ENCODE results near the gene KIF16B. TPM values are rescaled to one million over a fixed set of nuclear protein-coding genes. Genes with fewer than 3 reads are reported as not detected.

Gene KIF16B
- total and polyA plus RNA-seq, 5 donors, result 11.4 to 20.4 (median 17.3) TPM

DNA sequence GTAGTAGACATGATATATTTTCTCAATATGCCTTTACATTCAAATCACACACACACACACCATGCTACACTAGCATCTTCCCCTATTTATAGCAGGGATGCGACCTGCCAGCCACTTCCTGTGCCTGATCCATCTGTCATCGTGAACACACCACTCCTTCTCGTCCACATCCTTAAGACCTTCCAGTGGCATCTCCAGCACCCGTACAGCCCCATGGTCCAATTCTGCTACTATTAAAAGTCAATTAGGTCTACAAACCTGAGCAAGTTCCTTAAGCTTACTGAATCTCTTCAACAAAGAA is 54.5 kb downstream of the KIF16B start:
- H3K27ac ChIP-seq (ENCODE audit: low read length), result no peak overlapping the region
- WGBS, result 76% methylated on average over 4 of the region's 4 CpGs
- DNase-seq (no peak), ATAC-seq (no peak)
- no peak overlapping the region for H3K4me3 ChIP-seq (ENCODE audit: low read length)
- no peaks in the 10 kb centered on the region for H3K27me3 ChIP-seq (ENCODE audit: control insufficient read depth, insufficient read depth)
- intact Hi-C loops (cut with DNase I), result loop anchor here in 1 of 4 donors (5.0 to 10.0 kb wide), 2 partner anchors 119 to 246 kb away; no protein-coding TSS in a partner anchor
- H3K4me1 ChIP-seq (ENCODE audit: control insufficient read depth, insufficient read depth, low read length), result no peaks in the 10 kb centered on the region
- H3K9me3 ChIP-seq (ENCODE audit: control insufficient read depth, low read length), result no peaks in the 10 kb centered on the region

DNA sequence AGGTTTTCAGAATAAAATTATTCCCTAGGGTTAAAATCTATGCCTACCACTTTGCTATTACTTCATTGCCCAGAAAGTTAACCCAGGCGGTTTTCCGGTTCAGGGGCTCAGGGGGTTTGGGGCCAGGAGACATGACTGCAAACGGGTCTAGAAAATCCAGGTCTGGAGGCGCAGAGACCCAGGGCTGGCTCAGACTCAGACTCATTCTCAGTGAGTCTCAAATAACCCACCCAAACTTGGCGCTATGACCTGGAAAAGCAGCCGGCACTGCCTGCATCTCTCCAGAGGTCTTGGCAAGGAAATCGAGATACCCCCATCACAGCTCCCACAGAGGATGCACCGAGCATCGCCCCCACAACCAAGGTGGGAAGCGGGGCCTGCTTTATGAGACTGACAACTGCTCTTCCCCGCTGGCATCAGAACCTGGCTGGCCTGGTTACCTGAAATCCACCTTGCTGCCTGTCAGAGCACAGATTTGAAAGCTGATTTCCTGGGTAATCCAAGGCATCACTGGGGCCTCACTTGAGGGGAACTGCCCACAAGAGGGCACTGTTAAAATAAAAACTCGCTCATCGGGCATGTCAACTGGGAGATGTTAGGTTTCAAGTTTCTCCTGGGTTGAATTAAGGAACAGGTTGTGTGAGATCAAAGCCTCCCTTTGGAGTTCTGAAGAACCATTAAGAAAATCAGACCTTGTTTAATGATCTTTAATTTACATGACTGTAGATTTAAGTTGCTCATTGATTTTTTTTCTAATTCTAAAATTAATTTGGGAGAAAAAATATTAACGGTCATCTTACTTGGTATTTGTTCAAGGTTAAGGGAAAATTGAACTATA is 55.1 kb downstream of the KIF16B start:
- Histone ChIP-seq H3K4me1 (ENCODE audit: control insufficient read depth, insufficient read depth, low read length) (no peaks in the 10 kb centered on the region), H3K9me3 (ENCODE audit: control insufficient read depth, low read length) (no peaks in the 10 kb centered on the region), H3K4me3 (ENCODE audit: low read length) (no peak overlapping the region), H3K27me3 (ENCODE audit: control insufficient read depth, insufficient read depth) (no peaks in the 10 kb centered on the region), H3K27ac (ENCODE audit: low read length) (no peak overlapping the region)
- ATAC-seq, result peak; percentile 52 to 75
- intact Hi-C loops (cut with DNase I), result loop anchor here in 1 of 4 donors (5.0 to 10.0 kb wide), 2 partner anchors 119 to 247 kb away; no protein-coding TSS in a partner anchor
- peak in 1 of 3 donors; percentile 37 for DNase-seq
- WGBS, result 81% methylated on average over 14 of the region's 14 CpGs

DNA sequence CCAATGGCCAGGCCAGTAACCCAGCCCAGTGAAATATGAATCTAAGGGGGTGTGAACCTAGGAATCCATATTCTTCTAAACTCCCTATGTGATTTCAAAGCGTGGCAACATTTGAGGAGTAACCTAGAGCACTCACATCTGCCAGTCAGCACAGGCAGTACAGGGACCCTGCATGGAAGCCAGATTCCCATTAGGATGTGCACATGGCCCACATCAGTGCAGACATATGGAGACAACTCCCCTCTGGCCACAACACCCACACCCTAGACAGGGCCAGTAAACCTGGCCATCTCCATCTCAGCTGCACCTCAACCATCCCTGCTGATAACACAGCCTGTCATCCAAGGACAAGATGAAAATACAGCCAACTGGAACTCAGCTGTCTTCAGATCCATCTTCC is 56.5 kb downstream of the KIF16B start:
- DNase-seq (no peak), ATAC-seq (no peak)
- H3K27me3 ChIP-seq (ENCODE audit: control insufficient read depth, insufficient read depth), result no peaks in the 10 kb centered on the region
- 92% methylated on average over 1 of the region's 1 CpG for WGBS
- no peaks in the 10 kb centered on the region for H3K4me1 ChIP-seq (ENCODE audit: control insufficient read depth, insufficient read depth, low read length)
- H3K27ac ChIP-seq (ENCODE audit: low read length), result no peak overlapping the region
- H3K9me3 ChIP-seq (ENCODE audit: control insufficient read depth, low read length), result no peaks in the 10 kb centered on the region
- intact Hi-C loops (cut with DNase I), result loop anchor here in 1 of 4 donors (5.0 to 10.0 kb wide), 2 partner anchors 121 to 248 kb away; no protein-coding TSS in a partner anchor
- H3K4me3 ChIP-seq (ENCODE audit: low read length), result no peak overlapping the region

DNA sequence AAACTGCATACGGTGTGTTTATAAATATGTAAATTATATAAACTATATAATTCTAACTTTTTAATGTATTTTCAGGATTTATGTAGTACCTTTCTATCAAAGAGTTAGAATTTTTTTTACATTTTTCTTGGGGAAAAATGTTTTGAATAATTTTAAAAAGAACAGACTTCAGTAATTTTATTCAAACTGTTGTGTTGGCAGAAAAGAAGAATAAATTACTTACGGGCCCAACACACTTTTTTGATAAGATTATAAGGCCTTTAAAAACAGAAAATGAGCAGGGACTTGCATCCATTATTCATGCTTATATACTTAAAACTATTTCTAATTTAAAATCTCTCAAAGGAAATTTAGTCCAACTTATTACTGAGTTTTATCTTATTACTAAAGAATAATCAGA is 58.2 kb downstream of the KIF16B start:
- Histone ChIP-seq H3K4me1 (ENCODE audit: control insufficient read depth, insufficient read depth, low read length) (no peaks in the 10 kb centered on the region), H3K4me3 (ENCODE audit: low read length) (no peak overlapping the region), H3K9me3 (ENCODE audit: control insufficient read depth, low read length) (no peaks in the 10 kb centered on the region), H3K27me3 (ENCODE audit: control insufficient read depth, insufficient read depth) (no peaks in the 10 kb centered on the region), H3K27ac (ENCODE audit: low read length) (no peak overlapping the region)
- WGBS, result 84% methylated on average over 2 of the region's 2 CpGs
- no peak for ATAC-seq
- no peak for DNase-seq
- intact Hi-C loops (cut with DNase I), result loop anchor here in 1 of 4 donors (5.0 to 10.0 kb wide), 2 partner anchors 122 to 250 kb away; no protein-coding TSS in a partner anchor

DNA sequence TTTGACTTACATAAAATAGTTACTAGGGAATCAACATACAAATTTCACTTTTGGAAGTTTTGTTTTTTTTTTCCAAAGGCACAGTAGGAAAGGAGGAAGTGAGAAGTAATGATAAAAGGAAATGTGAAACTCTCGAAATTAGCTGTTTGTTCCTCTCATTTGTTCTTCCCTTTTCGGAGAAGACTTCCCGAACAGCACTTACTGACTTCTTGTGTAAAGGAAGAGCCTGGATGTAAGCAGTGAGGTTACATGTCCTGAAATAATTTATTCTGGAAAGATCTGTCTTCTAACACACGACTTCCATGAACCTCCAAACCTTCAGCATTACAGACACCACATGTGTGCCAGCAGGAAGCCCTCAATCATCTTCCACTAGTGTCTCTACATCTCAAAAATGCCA is 59.1 kb downstream of the KIF16B start:
- WGBS, result 57% methylated on average over 4 of the region's 4 CpGs
- H3K4me3 ChIP-seq (ENCODE audit: low read length), result no peak overlapping the region
- DNase-seq (no peak), ATAC-seq (peak in 1 of 2 donors; percentile 45)
- H3K4me1 ChIP-seq (ENCODE audit: control insufficient read depth, insufficient read depth, low read length), result no peaks in the 10 kb centered on the region
- intact Hi-C loops (cut with DNase I), result loop anchor here in 1 of 4 donors (10.0 kb wide), 1 partner anchor 251 kb away; no protein-coding TSS in a partner anchor
- H3K27ac ChIP-seq (ENCODE audit: low read length), result no peak overlapping the region
- no peaks in the 10 kb centered on the region for H3K9me3 ChIP-seq (ENCODE audit: control insufficient read depth, low read length)
- H3K27me3 ChIP-seq (ENCODE audit: control insufficient read depth, insufficient read depth), result no peaks in the 10 kb centered on the region

DNA sequence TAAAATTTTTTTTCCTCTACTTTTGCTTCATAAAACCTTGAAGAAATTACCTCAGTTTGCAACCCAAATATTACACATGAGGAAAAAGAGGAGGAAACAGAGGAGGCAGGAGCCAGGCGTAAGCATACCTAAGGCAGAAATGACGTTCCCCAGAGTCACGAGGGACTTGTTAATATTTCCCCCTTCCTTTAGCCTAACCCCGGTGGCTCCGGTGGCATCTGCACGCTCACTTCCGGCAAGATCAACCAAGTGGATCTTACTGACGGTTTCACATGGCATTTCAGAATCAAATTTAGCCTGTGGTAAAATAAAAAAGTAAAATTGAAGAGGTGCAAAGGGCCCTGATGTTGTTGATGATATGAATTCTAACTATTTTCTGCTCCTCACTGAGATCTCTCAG is 67.4 kb downstream of the KIF16B start:
- DNase-seq, result no peak
- no peak for ATAC-seq
- Histone ChIP-seq H3K27me3 (ENCODE audit: control insufficient read depth, insufficient read depth) (no peaks in the 10 kb centered on the region), H3K27ac (ENCODE audit: low read length) (no peak overlapping the region), H3K9me3 (ENCODE audit: control insufficient read depth, low read length) (no peaks in the 10 kb centered on the region), H3K4me1 (ENCODE audit: control insufficient read depth, insufficient read depth, low read length) (no peaks in the 10 kb centered on the region), H3K4me3 (ENCODE audit: low read length) (no peak overlapping the region)
- intact Hi-C loops (cut with DNase I), result no loop called here
- WGBS, result 78% methylated on average over 8 of the region's 8 CpGs

DNA sequence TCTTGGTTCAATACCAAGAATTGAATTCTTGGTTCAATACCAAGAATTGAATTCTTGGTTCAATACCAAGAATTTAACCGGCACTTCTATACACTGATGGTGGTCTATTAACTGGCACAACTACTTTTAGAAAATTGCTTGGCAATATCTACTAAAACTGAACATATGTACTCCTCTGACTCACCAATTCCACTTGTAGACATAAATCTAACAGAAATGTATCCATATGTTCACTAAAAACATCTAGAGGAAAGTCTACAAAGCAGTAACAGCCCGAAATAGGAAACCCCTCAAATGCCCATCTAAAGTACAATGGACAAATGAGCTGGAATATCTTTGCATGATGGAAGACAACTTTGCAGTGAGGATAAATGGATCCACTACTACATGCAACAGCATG is 71.9 kb downstream of the KIF16B start:
- Histone ChIP-seq H3K9me3 (ENCODE audit: control insufficient read depth, low read length) (no peaks in the 10 kb centered on the region), H3K27ac (ENCODE audit: low read length) (no peak overlapping the region), H3K4me3 (ENCODE audit: low read length) (no peak overlapping the region), H3K4me1 (ENCODE audit: control insufficient read depth, insufficient read depth, low read length) (no peaks in the 10 kb centered on the region), H3K27me3 (ENCODE audit: control insufficient read depth, insufficient read depth) (no peaks in the 10 kb centered on the region)
- WGBS, result 78% methylated on average over 2 of the region's 2 CpGs
- ATAC-seq, result no peak
- intact Hi-C loops (cut with DNase I), result no loop called here
- no peak for DNase-seq

DNA sequence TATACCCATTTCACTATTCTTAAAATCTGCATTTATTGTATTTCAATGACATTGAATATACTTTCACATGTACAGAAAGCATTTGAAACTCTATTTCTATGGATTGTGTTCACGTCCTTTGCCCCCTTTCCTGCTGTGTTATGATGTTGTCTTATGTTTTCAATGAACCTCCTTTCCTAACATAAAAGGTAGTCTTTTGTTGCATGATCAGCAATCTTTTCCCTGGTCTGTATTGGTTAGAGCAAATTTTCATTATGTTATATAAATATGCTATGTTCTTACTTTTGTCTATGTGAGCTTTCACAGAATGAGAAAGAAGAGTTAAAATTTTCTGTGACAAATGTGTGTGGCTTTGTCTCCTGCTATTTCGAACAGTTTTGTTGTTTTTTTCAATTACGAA is 73.1 kb downstream of the KIF16B start:
- 89% methylated on average over 3 of the region's 3 CpGs for WGBS
- intact Hi-C loops (cut with DNase I), result no loop called here
- H3K27ac ChIP-seq (ENCODE audit: low read length), result no peak overlapping the region
- H3K9me3 ChIP-seq (ENCODE audit: control insufficient read depth, low read length), result no peaks in the 10 kb centered on the region
- H3K4me3 ChIP-seq (ENCODE audit: low read length), result no peak overlapping the region
- no peak for ATAC-seq
- H3K4me1 ChIP-seq (ENCODE audit: control insufficient read depth, insufficient read depth, low read length), result no peaks in the 10 kb centered on the region
- DNase-seq, result no peak
- H3K27me3 ChIP-seq (ENCODE audit: control insufficient read depth, insufficient read depth), result no peaks in the 10 kb centered on the region

DNA sequence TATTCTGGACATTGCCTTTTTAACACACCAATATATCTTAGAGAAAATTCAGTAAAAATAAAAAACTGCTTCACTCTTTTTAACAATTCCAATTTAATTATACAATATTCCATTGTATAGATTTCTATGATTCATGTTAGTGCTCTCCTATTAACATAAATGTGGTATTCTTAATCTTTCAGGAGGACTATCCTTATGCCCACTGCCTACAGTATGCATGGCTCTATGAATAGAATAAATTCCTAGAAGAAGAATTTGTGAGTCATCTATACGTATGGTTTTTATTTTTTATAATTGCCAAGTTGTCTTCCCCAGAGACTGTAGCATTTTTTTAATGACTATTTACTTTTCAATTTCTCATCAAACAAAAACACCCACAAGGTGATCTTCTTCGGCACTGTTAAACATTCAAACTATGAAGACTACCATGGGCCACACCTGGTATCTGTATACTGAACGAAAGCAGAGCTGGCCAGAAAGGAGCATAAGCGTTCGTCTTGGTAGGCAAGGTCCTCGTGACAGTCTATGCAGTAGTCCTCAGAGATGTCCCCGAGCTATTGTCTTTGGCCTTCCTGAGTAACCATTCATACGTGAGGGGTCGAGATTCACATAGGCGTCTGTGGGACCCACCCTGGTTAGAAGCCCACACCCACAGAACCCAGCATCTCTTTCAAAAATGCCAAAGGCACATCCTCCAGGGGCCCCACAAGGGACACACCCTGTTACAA is 74.6 kb downstream of the KIF16B start:
- Histone ChIP-seq H3K27ac (ENCODE audit: low read length) (no peak overlapping the region), H3K4me1 (ENCODE audit: control insufficient read depth, insufficient read depth, low read length) (no peaks in the 10 kb centered on the region), H3K4me3 (ENCODE audit: low read length) (no peak overlapping the region), H3K27me3 (ENCODE audit: control insufficient read depth, insufficient read depth) (no peaks in the 10 kb centered on the region), H3K9me3 (ENCODE audit: control insufficient read depth, low read length) (no peaks in the 10 kb centered on the region)
- ATAC-seq, result no peak
- intact Hi-C loops (cut with DNase I), result no loop called here
- no peak for DNase-seq
- 87% methylated on average over 10 of the region's 10 CpGs for WGBS

DNA sequence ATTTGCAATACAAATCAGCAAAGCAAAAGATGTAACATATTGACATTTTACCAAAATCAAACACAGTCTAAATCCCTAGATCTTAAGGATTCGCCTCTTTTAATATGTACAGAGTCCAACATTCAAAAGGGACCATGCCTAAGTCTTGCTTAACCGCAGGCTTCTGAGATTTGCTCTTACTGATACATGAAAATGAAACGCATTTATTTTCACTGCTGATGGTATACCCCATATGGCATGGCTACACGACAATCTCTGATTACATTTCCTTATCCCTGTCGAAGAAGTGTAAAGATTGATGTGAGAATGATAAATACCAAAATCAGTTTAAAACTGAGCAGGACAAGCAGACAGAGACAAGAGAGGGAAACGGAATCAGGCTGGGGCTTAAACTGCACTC is 75.4 kb downstream of the KIF16B start:
- no peaks in the 10 kb centered on the region for H3K9me3 ChIP-seq (ENCODE audit: control insufficient read depth, low read length)
- 91% methylated on average over 6 of the region's 6 CpGs for WGBS
- H3K27ac ChIP-seq (ENCODE audit: low read length), result no peak overlapping the region
- intact Hi-C loops (cut with DNase I), result no loop called here
- H3K4me1 ChIP-seq (ENCODE audit: control insufficient read depth, insufficient read depth, low read length), result no peaks in the 10 kb centered on the region
- no peak for ATAC-seq
- DNase-seq, result no peak
- no peak overlapping the region for H3K4me3 ChIP-seq (ENCODE audit: low read length)
- no peaks in the 10 kb centered on the region for H3K27me3 ChIP-seq (ENCODE audit: control insufficient read depth, insufficient read depth)

DNA sequence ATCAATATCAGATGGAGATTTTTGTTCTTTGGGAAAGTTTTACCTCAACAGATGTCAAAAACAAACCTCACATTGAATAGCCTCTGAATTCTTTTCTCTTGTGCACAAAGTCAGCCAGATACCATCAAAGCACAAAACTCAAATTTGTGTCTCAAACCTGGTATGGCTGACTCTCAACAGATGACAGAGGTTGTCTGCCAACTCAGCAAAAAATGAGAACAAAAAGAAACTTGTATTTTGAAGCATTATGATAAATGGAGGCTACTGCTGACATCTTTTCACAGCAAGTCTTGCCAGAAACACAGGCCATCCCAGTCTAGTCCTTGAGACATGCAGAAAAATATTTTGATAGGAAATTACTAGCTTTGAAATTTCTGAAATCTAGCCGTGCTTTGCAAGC is 79.8 kb downstream of the KIF16B start:
- 97% methylated on average over 1 of the region's 1 CpG for WGBS
- ATAC-seq, result no peak
- Histone ChIP-seq H3K27ac (ENCODE audit: low read length) (no peak overlapping the region), H3K4me3 (ENCODE audit: low read length) (no peak overlapping the region), H3K27me3 (ENCODE audit: control insufficient read depth, insufficient read depth) (no peaks in the 10 kb centered on the region), H3K9me3 (ENCODE audit: control insufficient read depth, low read length) (no peaks in the 10 kb centered on the region), H3K4me1 (ENCODE audit: control insufficient read depth, insufficient read depth, low read length) (no peaks in the 10 kb centered on the region)
- no peak for DNase-seq
- intact Hi-C loops (cut with DNase I), result no loop called here

Measured in right cardiac atrium (tissue), 5 donors.